H1 (cell line): Measurements from ENCODE around the gene IL12RB2. TPM values are rescaled to one million over a fixed set of nuclear protein-coding genes. Genes with fewer than 3 reads are reported as not detected.

Experiments used
- CTCF ChIA-PET: fragments of 300-600 bp; sonication (Branson Sonifier 250); formaldehyde crosslinking; loops from one replicate; lab custom pipeline; 2021; ENCODE audit not compliant: partially characterized antibody; lab: Charles Lee
- POLR2A ChIA-PET: fragments of 300-600 bp; sonication (Branson Sonifier 250); formaldehyde crosslinking; loops from one replicate; lab custom pipeline; 2021; ENCODE audit warnings: inconsistent platforms; ENCODE audit not compliant: partially characterized antibody; lab: Charles Lee
- DNase-seq, 2 experiments: peaks; one replicate each; pipeline versions ENCODE4 v3.0.0 to v3.0.0-alpha.2; 2010 to 2022; ENCODE audit warnings: low spot score in 2 of 2, low read depth in 1 of 2, mixed read lengths in 1 of 2
- FAIRE-seq: peaks from 2 replicates; lab custom pipeline; 2011; peaks lifted over from hg19 to GRCh38; lab: Jason Lieb, UNC
- H2AFZ ChIP-seq: 2 replicates; pipeline ENCODE4 v1.8.1; 2012; ENCODE audit warnings: low read length, inconsistent platforms
- H2AK5ac ChIP-seq: 2 replicates; pipeline ENCODE4 v1.6.1; 2013; ENCODE audit warnings: low read depth, low read length
- H2BK120ac ChIP-seq: replicated peaks from 2 replicates; pipeline ENCODE3; 2013; ENCODE audit warnings: low read depth, low read length, inconsistent platforms
- H2BK12ac ChIP-seq: 2 replicates; pipeline ENCODE4 v1.6.1; 2013; ENCODE audit warnings: low read depth, low read length
- H2BK15ac ChIP-seq: 2 replicates; pipeline ENCODE4 v1.6.1; 2013; ENCODE audit warnings: low read length
- H2BK20ac ChIP-seq: 2 replicates; pipeline ENCODE4 v1.6.1; 2013; ENCODE audit warnings: low read length
- H2BK5ac ChIP-seq: 2 replicates; pipeline ENCODE4 v1.6.1; 2013; ENCODE audit warnings: low read depth, low read length
- H3K14ac ChIP-seq: 2 replicates; pipeline ENCODE4 v1.6.1; 2013; ENCODE audit warnings: inconsistent platforms; ENCODE audit not compliant: insufficient read length
- H3K18ac ChIP-seq: 2 replicates; pipeline ENCODE4 v1.6.1; 2013; ENCODE audit warnings: low read length; ENCODE audit errors: extremely low read depth
- H3K23ac ChIP-seq: 2 replicates; pipeline ENCODE4 v1.6.1; 2013; ENCODE audit warnings: inconsistent platforms; ENCODE audit not compliant: insufficient read length
- H3K23me2 ChIP-seq: 2 replicates; pipeline ENCODE4 v1.6.1; 2013; ENCODE audit warnings: low read depth, low read length
- H3K27ac ChIP-seq: 2 replicates; pipeline ENCODE4 v1.6.1; 2011; ENCODE audit warnings: low read depth, low read length, inconsistent platforms
- H3K27me3 ChIP-seq, 4 experiments: replicated peaks in 1 of 4; 1 replicate in 1 of 4; 2 replicates in 3 of 4; pipeline versions ENCODE4 v1.6.1 to v1.8.1; 2011 to 2013; ENCODE audit warnings: low read length in 3 of 4, mild to moderate bottlenecking in 3 of 4, inconsistent platforms in 2 of 4, mixed read lengths in 2 of 4, moderate library complexity in 1 of 4; ENCODE audit not compliant: control insufficient read depth in 3 of 4, insufficient read depth in 3 of 4; ENCODE audit errors: extremely low read depth in 1 of 4
- H3K36me3 ChIP-seq, 4 experiments: 2 replicates each; pipeline versions ENCODE4 v1.6.1 to v1.8.1; 2011 to 2013; ENCODE audit warnings: mild to moderate bottlenecking in 4 of 4, low read length in 3 of 4, moderate library complexity in 2 of 4, control low read depth in 1 of 4, inconsistent platforms in 1 of 4; ENCODE audit not compliant: insufficient read depth in 4 of 4, control insufficient read depth in 2 of 4
- H3K4ac ChIP-seq: replicated peaks from 2 replicates; pipeline ENCODE3; 2013; ENCODE audit warnings: low read length, low read depth, mixed read lengths, inconsistent platforms; ENCODE audit not compliant: insufficient read length
- H3K4me1 ChIP-seq, 4 experiments: replicated peaks in 1 of 4; 1 replicate in 1 of 4; 2 replicates in 3 of 4; pipeline versions ENCODE4 v1.6.1 to v1.8.1; 2011 to 2013; ENCODE audit warnings: low read length in 3 of 4, inconsistent platforms in 2 of 4, mixed read lengths in 1 of 4; ENCODE audit not compliant: insufficient read depth in 4 of 4, control insufficient read depth in 3 of 4
- H3K4me2 ChIP-seq, 2 experiments: 2 replicates each; pipeline versions ENCODE4 v1.6.1 to v1.8.1; 2011 to 2013; ENCODE audit warnings: low read depth in 2 of 2, low read length in 2 of 2, control low read depth in 1 of 2, inconsistent platforms in 1 of 2, mild to moderate bottlenecking in 1 of 2; ENCODE audit not compliant: insufficient read depth in 1 of 2
- H3K4me3 ChIP-seq, 4 experiments: fragments of 200-600, 300-600 bp in 1 of 4; sonication (generic), shearing (Covaris generic), sonication (Bioruptor Twin) in 1 of 4; 2 replicates each; pipeline versions ENCODE4 v1.5.1 to v1.8.1; 2011 to 2016; ENCODE audit warnings: low read length in 4 of 4, low read depth in 3 of 4, control low read depth in 2 of 4, inconsistent platforms in 2 of 4, mild to moderate bottlenecking in 2 of 4, mixed read lengths in 1 of 4, moderate library complexity in 1 of 4; ENCODE audit not compliant: insufficient read depth in 2 of 4; ENCODE audit errors: extremely low read depth in 1 of 4
- H3K56ac ChIP-seq: replicated peaks from 2 replicates; pipeline ENCODE3; 2013; ENCODE audit warnings: low read depth, mild to moderate bottlenecking, mixed read lengths, low read length, inconsistent platforms; ENCODE audit not compliant: insufficient read length
- H3K79me1 ChIP-seq: 2 replicates; pipeline ENCODE4 v1.6.1; 2013; ENCODE audit warnings: low read depth, low read length, control low read depth
- H3K79me2 ChIP-seq, 2 experiments: 2 replicates each; pipeline versions ENCODE4 v1.6.1 to v1.8.1; 2012 to 2013; ENCODE audit warnings: low read length in 2 of 2, mild to moderate bottlenecking in 2 of 2, inconsistent platforms in 1 of 2; ENCODE audit not compliant: insufficient read depth in 2 of 2, control insufficient read depth in 1 of 2
- H3K9ac ChIP-seq, 4 experiments: replicated peaks in 1 of 4; 1 replicate in 1 of 4; 2 replicates in 3 of 4; pipeline versions ENCODE4 v1.6.1 to v1.8.1; 2011 to 2013; ENCODE audit warnings: low read depth in 3 of 4, low read length in 3 of 4, control low read depth in 2 of 4, mild to moderate bottlenecking in 2 of 4, moderate library complexity in 2 of 4, inconsistent platforms in 1 of 4; ENCODE audit errors: extremely low read depth in 1 of 4
- H3K9me3 ChIP-seq, 2 experiments: 2 replicates each; pipeline versions ENCODE4 v1.6.1 to v1.8.1; 2012 to 2013; ENCODE audit warnings: mild to moderate bottlenecking in 2 of 2, moderate library complexity in 2 of 2, control low read depth in 1 of 2, inconsistent platforms in 1 of 2, low read depth in 1 of 2, low read length in 1 of 2, mixed read lengths in 1 of 2; ENCODE audit not compliant: insufficient read depth in 2 of 2
- H4K20me1 ChIP-seq, 2 experiments: replicated peaks in 1 of 2; 2 replicates each; pipeline versions ENCODE3 to v1.8.1; 2011 to 2013; ENCODE audit warnings: inconsistent platforms in 2 of 2, low read length in 2 of 2, mild to moderate bottlenecking in 1 of 2; ENCODE audit not compliant: insufficient read depth in 2 of 2, control insufficient read depth in 1 of 2
- H4K5ac ChIP-seq: 2 replicates; pipeline ENCODE4 v1.6.1; 2013; ENCODE audit warnings: low read length, low read depth, mixed read lengths, inconsistent platforms; ENCODE audit not compliant: insufficient read length
- H4K8ac ChIP-seq: 2 replicates; pipeline ENCODE4 v1.8.0; 2013; ENCODE audit warnings: mild to moderate bottlenecking, moderate library complexity, low read length, inconsistent platforms; ENCODE audit not compliant: insufficient read depth; ENCODE audit errors: extremely low read depth
- H4K91ac ChIP-seq: replicated peaks from 2 replicates; pipeline ENCODE3; 2013; ENCODE audit warnings: low read length, mixed read lengths, inconsistent platforms; ENCODE audit not compliant: insufficient read length
- ASH2L ChIP-seq: fragments of 200-600, 300-600 bp; sonication (generic); IDR thresholded peaks from one replicate; pipeline ENCODE4 v1.7.1; 2017; ENCODE audit warnings: low read length
- CHD2 ChIP-seq: IDR thresholded peaks from 2 replicates; pipeline ENCODE4 v1.6.1; 2012; ENCODE audit warnings: low read length, improper control_type of control experiment
- EGR1 ChIP-seq: IDR thresholded peaks from 2 replicates; pipeline ENCODE4 v1.6.1; 2011; ENCODE audit warnings: low read depth, low read length, borderline replicate concordance
- HDAC2 ChIP-seq, 2 experiments: fragments of 300-600 bp in 1 of 2; sonication (generic) in 1 of 2; IDR thresholded peaks; 2 replicates each; pipeline ENCODE4 v1.6.1; 2011 to 2012; ENCODE audit warnings: low read depth in 2 of 2, low read length in 2 of 2, mild to moderate bottlenecking in 2 of 2, moderate library complexity in 2 of 2, borderline replicate concordance in 1 of 2, inconsistent platforms in 1 of 2
- JUND ChIP-seq: IDR thresholded peaks from 2 replicates; pipeline ENCODE4 v1.6.1; 2011; ENCODE audit warnings: mild to moderate bottlenecking, improper control_type of control experiment, low read length
- MAFK ChIP-seq: IDR thresholded peaks from 2 replicates; pipeline ENCODE4 v1.6.1; 2012; ENCODE audit warnings: low read depth, mild to moderate bottlenecking, improper control_type of control experiment, low read length
- POU5F1 ChIP-seq: IDR thresholded peaks from 2 replicates; pipeline ENCODE4 v1.6.1; 2011; ENCODE audit warnings: low read depth, mild to moderate bottlenecking, low read length, moderate library complexity
- RFX5 ChIP-seq: IDR thresholded peaks from 2 replicates; pipeline ENCODE4 v1.6.1; 2011; ENCODE audit warnings: low read depth, low read length, improper control_type of control experiment, borderline replicate concordance
- RXRA ChIP-seq: IDR thresholded peaks from 2 replicates; pipeline ENCODE4 v1.6.1; 2011; ENCODE audit warnings: low read depth, mild to moderate bottlenecking, low read length, moderate library complexity; ENCODE audit not compliant: insufficient read depth
- SIN3A ChIP-seq, 2 experiments: IDR thresholded peaks in 1 of 2; conservative IDR thresholded peaks in 1 of 2; 2 replicates each; pipeline ENCODE4 v1.6.1; 2011 to 2012; ENCODE audit warnings: low read length in 2 of 2, improper control_type of control experiment in 1 of 2, low read depth in 1 of 2, mild to moderate bottlenecking in 1 of 2
- SP1 ChIP-seq: IDR thresholded peaks from 2 replicates; pipeline ENCODE4 v1.6.1; 2011; ENCODE audit warnings: low read depth, low read length
- WGBS, 2 experiments: shearing (Covaris generic) in 1 of 2; methylation state at CpG; one replicate each; pipeline versions ENCODE4 v1.1.6 to v1.1.7; 2013 to 2015; ENCODE audit warnings: low lambda C conversion rate in 2 of 2, mixed read lengths in 2 of 2, inconsistent platforms in 1 of 2, low coverage in 1 of 2, missing lambda C conversion rate in 1 of 2; ENCODE audit not compliant: insufficient replicate concordance in 2 of 2, insufficient coverage in 1 of 2, insufficient read length in 1 of 2; ENCODE audit errors: extremely low coverage in 1 of 2, missing lambda C conversion rate in 1 of 2; 5-methylcytosine and 5-hydroxymethylcytosine counted together
- polyA plus RNA-seq, 7 experiments: library from polyadenylated mRNA; depleted of rRNA in 3 of 7; stranded (reverse) in 5 of 7; unstranded in 2 of 7; fragments of >200 nt in 5 of 7; fragments of 200-250 nt in 2 of 7; gene quantifications; 1 replicate in 5 of 7; 2 replicates in 1 of 7; 4 replicates in 1 of 7; pipeline versions ENCODE4 v1.2.1 to v1.2.3, GENCODE V29; 2011 to 2013; ENCODE audit warnings: missing spikeins in 2 of 7, mixed read lengths in 2 of 7
- total RNA-seq: library from RNA; stranded (reverse); fragmentation: NEBNext Ultra II Directional; extraction: Animal tissue kit (Norgen Biotek cat#: 25700); gene quantifications from 2 replicates; pipeline ENCODE4 v1.2.1, GENCODE V29; 2021

IL12RB2 gene
- total and polyA plus RNA-seq, 2 of the 8 experiments (the other 6 are each of a cell fraction or from before 2014, with no cell fraction given): 1.4 TPM

DNA sequence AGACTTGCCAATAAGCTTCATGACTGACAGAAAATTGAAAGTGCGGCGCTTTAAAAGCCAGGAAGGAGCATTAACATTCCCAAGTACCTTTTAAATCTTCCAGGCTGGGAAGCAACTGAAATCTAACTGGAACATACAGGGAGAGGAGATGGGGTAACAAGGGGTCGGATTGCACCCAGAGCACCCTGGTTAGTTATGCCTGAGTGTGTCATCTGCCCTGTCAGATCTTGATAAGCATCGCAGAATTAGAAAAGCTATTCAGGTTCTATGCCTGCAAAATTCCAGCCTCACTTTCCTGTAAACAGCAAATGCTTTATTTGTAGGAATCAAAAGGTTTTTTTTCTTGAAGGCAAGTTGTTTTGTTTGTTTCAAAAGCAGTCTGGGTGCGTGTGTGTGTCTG, 64.0 kb downstream of the IL12RB2 start:
- CTCF ChIA-PET: interaction anchor here (0.9 to 2.2 kb wide), 2 partner anchors 24 to 129 kb away, joined by 3 to 13 read pairs; no protein-coding TSS in a partner anchor
- 91% methylated on average over 5 of the region's 5 CpGs; no CpG with 5 or more reads in 1 of the 2 experiments for WGBS, 2 experiments

More for the DNA sequence above, 64.0 kb downstream of the IL12RB2 start:
- Histone ChIP-seq H2AFZ (no peak overlapping the region), H4K91ac (no peak overlapping the region), H2BK120ac (no peak overlapping the region), H2AK5ac (no peak overlapping the region), H3K27ac (no peak overlapping the region), H3K4me1 (peaks cover 0 to 6% (median 1%) of the 10 kb centered on the region in 4 experiments; a peak in 2 of 7 replicates), H3K9ac (no peak overlapping the region), H4K8ac (no peak overlapping the region), H3K79me2 (no peaks in the 10 kb centered on the region), H3K23me2 (no peaks in the 10 kb centered on the region), H3K36me3 (no peaks in the 10 kb centered on the region), H3K23ac (no peak overlapping the region), H2BK12ac (no peak overlapping the region), H3K79me1 (no peaks in the 10 kb centered on the region), H3K18ac (no peak overlapping the region), H3K56ac (no peak overlapping the region), H2BK5ac (no peak overlapping the region), H3K14ac (no peak overlapping the region), H2BK15ac (no peak overlapping the region), H2BK20ac (no peak overlapping the region), H3K27me3 (no peaks in the 10 kb centered on the region), H3K4me3 (no peak overlapping the region), H3K4ac (no peak overlapping the region), H4K20me1 (no peaks in the 10 kb centered on the region), H4K5ac (no peak overlapping the region), H3K9me3 (no peaks in the 10 kb centered on the region), H3K4me2 (no peak overlapping the region)
- TF ChIP-seq HDAC2 (IDR thresholded peaks at IDR 0.05; ENCODE audit: borderline replicate concordance in 1 of 2, low read depth in 2 of 2, low read length in 2 of 2) (no peak), POU5F1 (no peak), RXRA (no peak), MAFK (no peak), JUND (no peak), EGR1 (no peak), RFX5 (no peak), SIN3A (conservative IDR thresholded peaks at IDR 0.05 in 1 of 2, IDR thresholded peaks at IDR 0.05 in 1 of 2; ENCODE audit: low read depth in 1 of 2, low read length in 2 of 2) (no peak), ASH2L (no peak), SP1 (no peak), CHD2 (no peak)
- DNase-seq: no peak
- POLR2A ChIA-PET: interaction anchor here (0.6 to 2.4 kb wide), 6 partner anchors 15 to 59 kb away, joined by 3 to 9 read pairs (median 4); partner anchors contain the start of gene SERBP1
- FAIRE-seq: no peak
